HepG2 (cell line): ENCODE data around the gene EIF5A2. TPM values are rescaled to one million over a fixed set of nuclear protein-coding genes. Genes with fewer than 3 reads are reported as not detected.

Experiments
- ATAC-seq: fragments of 200-7000 bp; cut with Tn5 transposase; 3 replicates; pipeline ENCODE4 v1.9.1; 2020; ENCODE audit warnings: mild to moderate bottlenecking, moderate library complexity
- BruUV-seq: library from RNA; stranded (reverse); fragments of 400-500 nt; replicated peaks from 2 replicates; lab custom pipeline; 2021; lab: Mats Ljungman, UMichigan
- CTCF ChIA-PET: fragments of 300-600 bp; formaldehyde crosslinking; extraction: SDS; loops from one replicate; lab custom pipeline; 2021; ENCODE audit warnings: low total read pairs, inconsistent platforms, low intra/inter-chr PET ratio; lab: Yijun Ruan, JAX
- POLR2A ChIA-PET: fragments of 350-600 bp; sonication (Branson Sonifier 250); formaldehyde crosslinking; loops from one replicate; lab custom pipeline; 2020; ENCODE audit warnings: antibody characterized with exemption, inconsistent platforms; lab: Yijun Ruan, JAX
- DNase-seq: peaks from one replicate; pipeline ENCODE4 v3.0.0-alpha.2; 2015; ENCODE audit warnings: low spot score
- FAIRE-seq: peaks from 3 replicates; lab custom pipeline; 2011; peaks lifted over from hg19 to GRCh38; lab: Jason Lieb, UNC
- H2AFZ ChIP-seq: one replicate; pipeline ENCODE4 v1.6.1; 2011; ENCODE audit warnings: low read length, inconsistent platforms
- H3K27ac ChIP-seq: fragments of 300-600 bp; 3 replicates; pipeline ENCODE4 v1.8.0; 2011; ENCODE audit warnings: mixed run types, mild to moderate bottlenecking, mixed read lengths, low read length, inconsistent platforms; ENCODE audit not compliant: insufficient read depth; ENCODE audit errors: extremely low read length
- H3K27me3 ChIP-seq, 2 experiments: fragments of 200-600 bp in 1 of 2; 2 replicates in 1 of 2; 3 replicates in 1 of 2; pipeline versions ENCODE4 v1.6.0 to v1.8.0; 2011; ENCODE audit warnings: low read length in 2 of 2, mild to moderate bottlenecking in 2 of 2, moderate library complexity in 2 of 2, inconsistent platforms in 1 of 2; ENCODE audit not compliant: insufficient read depth in 2 of 2, control insufficient read depth in 1 of 2
- H3K36me3 ChIP-seq, 2 experiments: fragments of 200-600 bp in 1 of 2; replicated peaks in 1 of 2; 2 replicates in 1 of 2; 3 replicates in 1 of 2; pipeline versions ENCODE4 v1.5.1 to v1.8.0; 2011; ENCODE audit warnings: low read length in 2 of 2, inconsistent platforms in 1 of 2; ENCODE audit not compliant: insufficient read depth in 2 of 2, control insufficient read depth in 1 of 2
- H3K4me1 ChIP-seq: 2 replicates; pipeline ENCODE4 v1.5.1; 2012; ENCODE audit warnings: low read length, inconsistent platforms; ENCODE audit not compliant: insufficient read depth
- H3K4me2 ChIP-seq: 2 replicates; pipeline ENCODE4 v1.6.0; 2011; ENCODE audit warnings: low read depth, low read length, inconsistent platforms
- H3K4me3 ChIP-seq, 3 experiments: fragments of 200-600 bp in 1 of 3; sonication (generic), shearing (Covaris generic) in 1 of 3; replicated peaks in 1 of 3; 2 replicates each; pipeline ENCODE4 v1.5.1; 2011 to 2016; ENCODE audit warnings: low read length in 3 of 3, inconsistent platforms in 2 of 3, low read depth in 2 of 3, mild to moderate bottlenecking in 2 of 3, control low read depth in 1 of 3, mixed read lengths in 1 of 3; ENCODE audit not compliant: insufficient read depth in 1 of 3
- H3K79me2 ChIP-seq: one replicate; pipeline ENCODE4 v1.6.1; 2011; ENCODE audit warnings: low read length, inconsistent platforms; ENCODE audit not compliant: insufficient read depth
- H3K9ac ChIP-seq: 2 replicates; pipeline ENCODE4 v1.6.0; 2011; ENCODE audit warnings: mild to moderate bottlenecking, low read depth, low read length, inconsistent platforms; ENCODE audit not compliant: insufficient read depth
- H3K9me3 ChIP-seq: 2 replicates; pipeline ENCODE4 v1.5.1; 2012; ENCODE audit warnings: mild to moderate bottlenecking, low read length
- H4K20me1 ChIP-seq: 2 replicates; pipeline ENCODE4 v1.6.0; 2011; ENCODE audit warnings: inconsistent platforms, mild to moderate bottlenecking, low read length, moderate library complexity; ENCODE audit not compliant: insufficient read depth
- ELF1 ChIP-seq: sonication (generic); formaldehyde crosslinking; IDR thresholded peaks from 2 replicates; pipeline ENCODE4 v1.4.0; 2020; ENCODE audit warnings: missing genetic modification reagents
- GPN1 ChIP-seq: sonication (generic); formaldehyde crosslinking; IDR thresholded peaks from 2 replicates; pipeline ENCODE4 v1.5.1; 2020; ENCODE audit warnings: missing genetic modification reagents, borderline replicate concordance
- HMG20A ChIP-seq: IDR thresholded peaks from 2 replicates; pipeline ENCODE4 v1.6.1; 2016; ENCODE audit warnings: borderline replicate concordance
- SP5 ChIP-seq: IDR thresholded peaks from 2 replicates; pipeline ENCODE4 v1.6.1; 2016; ENCODE audit warnings: low read depth, borderline replicate concordance
- TEAD3 ChIP-seq: optimal IDR thresholded peaks from 2 replicates; pipeline ENCODE3; 2016; ENCODE audit warnings: borderline replicate concordance
- ZNF878 ChIP-seq: sonication (generic); formaldehyde crosslinking; IDR thresholded peaks from 2 replicates; pipeline ENCODE4 v1.8.1; 2023; ENCODE audit warnings: mild to moderate bottlenecking, missing genetic modification reagents, moderate library complexity
- WGBS: methylation state at CpG from one replicate; pipeline ENCODE4 v1.1.6; 2017; ENCODE audit warnings: low lambda C conversion rate; 5-methylcytosine and 5-hydroxymethylcytosine counted together
- in situ Hi-C: cut with HindIII; loops from 2 replicates; pipeline ENCODE4 v1.10.0; 2017; ENCODE audit warnings: low pct_unique_long_range_greater_than_20kb; ENCODE audit not compliant: extremely low pct_ligation_motif_present
- intact Hi-C: fragments of 100-400 bp; cut with micrococcal nuclease; formaldehyde crosslinking; loops from one replicate; pipeline ENCODE4 v1.10.0; 2022; ENCODE audit not compliant: unreplicated experiment
- polyA plus RNA-seq, 8 experiments: library from polyadenylated mRNA; depleted of rRNA in 3 of 8; stranded (reverse) in 7 of 8; unstranded in 1 of 8; fragments of >200 nt; fragmentation: Illumina TruSeq in 4 of 8; extraction: Trizol in 4 of 8; gene quantifications; 2 replicates each; pipeline versions ENCODE4 v1.2.1 to v1.2.3, GENCODE V29; 2011 to 2016; ENCODE audit warnings: low read depth in 4 of 8, missing spikeins in 1 of 8, mixed read lengths in 1 of 8; ENCODE audit not compliant: insufficient read depth in 1 of 8
- total RNA-seq, 5 experiments: library from RNA; depleted of rRNA; stranded (reverse); fragments of >200 nt; fragmentation: Illumina TruSeq; extraction: Trizol; gene quantifications; 2 replicates each; pipeline ENCODE4 v1.2.3, GENCODE V29; 2016; ENCODE audit warnings: low read depth in 1 of 5

EIF5A2 gene
- total and polyA plus RNA-seq, 2 of the 13 experiments (the other 11 are each of a cell fraction or from before 2014, with no cell fraction given) = 3.5 to 9.4 TPM

- no peak for TF ChIP-seq ZNF878
- no peak for TF ChIP-seq HMG20A (CRISPR knock-in tag)
- TF ChIP-seq ELF1 = no peak
- no peak for TF ChIP-seq GPN1 (CRISPR knock-in tag)
These were observed 43.0 kb downstream of the EIF5A2 start (continued) for GRCh38 chr3:170865209-170866094.

DNA sequence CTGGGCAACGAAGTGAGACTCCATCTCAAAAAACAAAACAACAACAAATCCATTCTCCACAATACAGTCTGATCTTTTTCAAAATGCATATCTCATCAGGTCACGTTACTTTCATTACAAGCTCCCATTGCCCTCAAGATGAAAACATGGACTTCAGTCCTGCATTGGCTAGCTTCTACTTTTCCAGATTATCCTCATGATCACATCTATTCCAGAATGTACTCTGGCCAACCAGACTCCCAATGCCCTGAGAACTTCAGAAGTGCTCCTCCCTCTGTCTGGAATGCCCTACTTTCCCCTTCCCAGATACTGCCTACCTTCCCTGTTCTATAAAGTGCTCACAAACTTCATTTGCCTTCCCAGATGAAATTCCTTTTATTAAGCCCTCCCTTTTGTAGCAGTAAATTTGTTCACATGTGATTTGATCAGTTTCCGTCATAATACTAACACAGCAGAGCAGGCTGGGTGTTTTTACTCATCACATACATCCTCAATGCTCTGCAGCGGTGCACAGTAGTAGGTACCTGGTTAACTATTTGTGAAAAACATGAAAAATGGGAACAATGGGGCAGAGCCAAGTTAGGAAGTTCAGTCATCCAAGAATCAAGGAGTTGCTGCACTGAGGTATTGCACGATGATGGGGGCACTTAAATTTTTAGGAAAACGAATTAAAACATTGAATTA is 43.8 kb downstream of the EIF5A2 start:
- Histone ChIP-seq H3K27ac (no peak overlapping the region), H3K27me3 (no peaks in the 10 kb centered on the region), H4K20me1 (peaks cover 24% of the 10 kb centered on the region), H3K9me3 (no peaks in the 10 kb centered on the region), H2AFZ (no peak overlapping the region), H3K79me2 (peaks cover 18% of the 10 kb centered on the region), H3K4me1 (peaks cover 31% of the 10 kb centered on the region), H3K4me2 (no peak overlapping the region), H3K9ac (no peak overlapping the region), H3K4me3 (no peak overlapping the region), H3K36me3 (peaks cover 3 to 20% of the 10 kb centered on the region in 2 experiments; a peak in 4 of 5 replicates)
- FAIRE-seq (no peak), ATAC-seq (peak; percentile 64), DNase-seq (no peak)
- WGBS = 81% methylated on average over 6 of the region's 6 CpGs
- ChIA-PET CTCF (no interaction called here), POLR2A (no interaction called here)
- TF ChIP-seq TEAD3 (CRISPR knock-in tag) (peak; percentile 16), SP5 (CRISPR knock-in tag) (no peak)
- intact Hi-C loops = loop anchor here (5.0 kb wide), 1 partner anchor 437 kb away; no protein-coding TSS in a partner anchor
- in situ Hi-C loops = no loop called here
- no TSS peak for BruUV-seq
